MCF 10A (cell line): ENCODE measurements around the gene TTC23L. TPM values are rescaled to one million over a fixed set of nuclear protein-coding genes. Genes with fewer than 3 reads are reported as not detected.

Experiments used
- BruUV-seq: library from RNA; stranded (reverse); fragments of 400-500 nt; replicated peaks from 2 replicates; lab custom pipeline; 2021; lab: Mats Ljungman, UMichigan
- CTCF ChIA-PET: fragments of 300-600 bp; sonication (Branson Sonifier 250); formaldehyde crosslinking; extraction: SDS; loops from one replicate; lab custom pipeline; 2021; ENCODE audit warnings: antibody characterized with exemption, inconsistent platforms; lab: Yijun Ruan, JAX
- POLR2A ChIA-PET: fragments of 300-600, 350-650 bp; sonication (Branson Sonifier 250); formaldehyde crosslinking; extraction: SDS; loops from one replicate; lab custom pipeline; 2020; ENCODE audit warnings: antibody characterized with exemption, inconsistent platforms; lab: Yijun Ruan, JAX
- DNase-seq: peaks from one replicate; pipeline ENCODE4 v3.0.0-alpha.2; 2018; ENCODE audit not compliant: unreplicated experiment
- H3K27ac Mint-ChIP-seq: one replicate; pipeline ENCODE4 v1.8.0; 2022; ENCODE audit warnings: mild to moderate bottlenecking, low read depth, mixed read lengths; ENCODE audit not compliant: unreplicated experiment
- H3K27me3 Mint-ChIP-seq: one replicate; pipeline ENCODE4 v1.8.0; 2022; ENCODE audit warnings: mixed read lengths; ENCODE audit not compliant: insufficient read depth, unreplicated experiment
- H3K36me3 Mint-ChIP-seq: one replicate; pipeline ENCODE4 v1.8.0; 2022; ENCODE audit warnings: mild to moderate bottlenecking, moderate library complexity, mixed read lengths; ENCODE audit not compliant: insufficient read depth, unreplicated experiment
- H3K4me1 Mint-ChIP-seq: one replicate; pipeline ENCODE4 v1.8.0; 2022; ENCODE audit warnings: mixed read lengths; ENCODE audit not compliant: insufficient read depth, unreplicated experiment
- H3K4me3 Mint-ChIP-seq: one replicate; pipeline ENCODE4 v1.8.0; 2022; ENCODE audit warnings: mild to moderate bottlenecking, moderate library complexity, mixed read lengths; ENCODE audit not compliant: unreplicated experiment
- H3K9me3 Mint-ChIP-seq: one replicate; pipeline ENCODE4 v1.8.0; 2022; ENCODE audit warnings: mixed read lengths; ENCODE audit not compliant: unreplicated experiment
- CTCF ChIP-seq: fragments of 200-600 bp; IDR thresholded peaks from one replicate; pipeline ENCODE4 v1.8.0; 2022; ENCODE audit warnings: antibody characterized with exemption, mild to moderate bottlenecking; ENCODE audit not compliant: unreplicated experiment
- intact Hi-C: fragments of 100-400 bp; cut with micrococcal nuclease; formaldehyde crosslinking; loops from 2 replicates; pipeline ENCODE4 v1.14.1; 2022
- total RNA-seq: library from RNA; stranded (reverse); gene quantifications from 2 replicates; pipeline ENCODE4 v1.2.3, GENCODE V29; 2022

The TTC23L gene
- total RNA-seq, 1 experiment from 2014 or later, result 0.14 TPM

GRCh38 chr5:34930462-34930844, 91.5 kb downstream of the TTC23L start:
- no peak for TF ChIP-seq CTCF
- Mint-ChIP-seq H3K9me3 (no peaks in the 10 kb centered on the region), H3K4me1 (peaks cover 13% of the 10 kb centered on the region), H3K27me3 (no peaks in the 10 kb centered on the region), H3K36me3 (peaks cover 32% of the 10 kb centered on the region), H3K27ac (peak overlapping the region; percentile 98), H3K4me3 (peak overlapping the region; percentile 99)
- peak; percentile 14 for DNase-seq
- CTCF ChIA-PET, result interaction anchor here (0.6 to 1.8 kb wide), 4 partner anchors 9 to 636 kb away, joined by 3 to 13 read pairs (median 5); no protein-coding TSS in a partner anchor
- BruUV-seq, result TSS peak; percentile 58
- intact Hi-C loops, result loop anchor here (1.0 kb wide), 1 partner anchor 73 kb away; no protein-coding TSS in a partner anchor
- POLR2A ChIA-PET, result interaction anchor here (0.6 to 3.8 kb wide), 14 partner anchors 9 to 1490 kb away, joined by 3 to 157 read pairs (median 4); partner anchors contain the start of genes AMACR, BRIX1, NADK2 and RAD1

- Mint-ChIP-seq H3K27me3 (no peaks in the 10 kb centered on the region), H3K9me3 (no peaks in the 10 kb centered on the region), H3K27ac (peak overlapping the region; percentile 98), H3K4me3 (peak overlapping the region; percentile 99), H3K36me3 (peaks cover 32% of the 10 kb centered on the region), H3K4me1 (peaks cover 13% of the 10 kb centered on the region)
- no TSS peak for BruUV-seq
- intact Hi-C loops, result loop anchor here (1.0 kb wide), 1 partner anchor 72 kb away; no protein-coding TSS in a partner anchor
- ChIA-PET CTCF (interaction anchor here (0.6 to 1.7 kb wide), 3 partner anchors 10 to 635 kb away, joined by 3 to 13 read pairs (median 5); no protein-coding TSS in a partner anchor), POLR2A (interaction anchor here (1.2 to 3.8 kb wide), 7 partner anchors 9 to 1490 kb away, joined by 3 to 157 read pairs (median 5); partner anchors contain the start of genes AMACR, BRIX1, RAD1 and TARS1)
- no peak for DNase-seq
- TF ChIP-seq CTCF, result no peak
Observed at GRCh38 chr5:34930870-34931269, 91.9 kb downstream of the TTC23L start.

GRCh38 chr5:34932947-34933346, 94.0 kb downstream of the TTC23L start:
- CTCF ChIA-PET, result interaction anchor here (0.5 to 1.1 kb wide), 2 partner anchors 69 to 71 kb away, joined by 3 to 4 read pairs; no protein-coding TSS in a partner anchor
- BruUV-seq, result no TSS peak

More at GRCh38 chr5:34932947-34933346, 94.0 kb downstream of the TTC23L start:
- POLR2A ChIA-PET, result interaction anchor here (0.6 to 1.7 kb wide), 3 partner anchors 14 to 312 kb away, joined by 3 to 4 read pairs (median 4); no protein-coding TSS in a partner anchor
- no peaks in the 10 kb centered on the region for H3K9me3 Mint-ChIP-seq
- peaks cover 39% of the 10 kb centered on the region for H3K36me3 Mint-ChIP-seq
- no peak for DNase-seq
- TF ChIP-seq CTCF, result no peak
- H3K4me1 Mint-ChIP-seq, result peaks cover 13% of the 10 kb centered on the region
- no peak overlapping the region for H3K4me3 Mint-ChIP-seq
- no peak overlapping the region for H3K27ac Mint-ChIP-seq
- no peaks in the 10 kb centered on the region for H3K27me3 Mint-ChIP-seq
- intact Hi-C loops, result no loop called here
